GM12878 (cell line): ENCODE measurements around the gene KIF26A. TPM values are rescaled to one million over a fixed set of nuclear protein-coding genes. Genes with fewer than 3 reads are reported as not detected.

Source experiments
- ATAC-seq: fragments of 200-7000 bp; cut with Tn5 transposase; 3 replicates; pipeline ENCODE4 v1.9.1; 2020; ENCODE audit warnings: mild to moderate bottlenecking, moderate library complexity
- BruUV-seq: library from RNA; stranded (reverse); fragments of 400-500 nt; replicated peaks from 2 replicates; lab custom pipeline; 2021; lab: Mats Ljungman, UMichigan
- CTCF ChIA-PET: fragments of 300-600 bp; sonication (Branson Sonifier 250); formaldehyde crosslinking; extraction: SDS; loops from one replicate; lab custom pipeline; 2021; ENCODE audit warnings: inconsistent platforms; lab: Yijun Ruan, JAX
- POLR2A ChIA-PET: fragments of 350-600 bp; formaldehyde crosslinking; extraction: SDS; loops from one replicate; lab custom pipeline; 2021; ENCODE audit warnings: inconsistent platforms; lab: Charles Lee
- RAD21 ChIA-PET: fragments of 300-600 bp; sonication (Branson Sonifier 250); formaldehyde crosslinking; loops from one replicate; lab custom pipeline; 2023; ENCODE audit warnings: antibody characterized with exemption; ENCODE audit not compliant: unreplicated experiment; lab: Charles Lee
- SMC1A ChIA-PET: fragments of 300-600 bp; sonication (Branson Sonifier 250); formaldehyde crosslinking; loops from one replicate; lab custom pipeline; 2023; ENCODE audit not compliant: unreplicated experiment, uncharacterized antibody; lab: Charles Lee
- DNase-seq: peaks from one replicate; pipeline ENCODE4 v3.0.0-alpha.2; 2011; ENCODE audit warnings: low read depth, low spot score
- FAIRE-seq: peaks from 3 replicates; lab custom pipeline; 2011; peaks lifted over from hg19 to GRCh38; lab: Jason Lieb, UNC
- H2AFZ ChIP-seq: 2 replicates; pipeline ENCODE4 v1.6.0; 2011; ENCODE audit warnings: low read depth, low read length, control low read depth; ENCODE audit not compliant: control insufficient read depth
- H3K27ac ChIP-seq: 2 replicates; pipeline ENCODE4 v1.5.1; 2011; ENCODE audit warnings: control low read depth; ENCODE audit not compliant: control insufficient read depth, insufficient read depth
- H3K27me3 ChIP-seq, 2 experiments: replicated peaks in 1 of 2; 2 replicates each; pipeline versions ENCODE4 v1.6.0 to v1.6.1; 2011; ENCODE audit warnings: low read length in 1 of 2; ENCODE audit not compliant: control insufficient read depth in 2 of 2, insufficient read depth in 2 of 2
- H3K36me3 ChIP-seq, 2 experiments: 2 replicates each; pipeline ENCODE4 v1.5.1; 2011; ENCODE audit warnings: low read length in 1 of 2; ENCODE audit not compliant: control insufficient read depth in 2 of 2, insufficient read depth in 2 of 2
- H3K4me1 ChIP-seq: 2 replicates; pipeline ENCODE4 v1.6.1; 2011; ENCODE audit warnings: mild to moderate bottlenecking, low read length, moderate library complexity, mixed read lengths; ENCODE audit not compliant: control insufficient read depth, insufficient read depth
- H3K4me2 ChIP-seq: 2 replicates; pipeline ENCODE4 v1.6.0; 2011; ENCODE audit warnings: control low read depth; ENCODE audit not compliant: control insufficient read depth, insufficient read depth
- H3K4me3 ChIP-seq: fragments of 200-600 bp; sonication (generic); 2 replicates; pipeline ENCODE4 v1.5.1; 2016
- H3K79me2 ChIP-seq: 2 replicates; pipeline ENCODE4 v1.6.0; 2011; ENCODE audit warnings: low read length; ENCODE audit not compliant: control insufficient read depth, insufficient read depth
- H3K9ac ChIP-seq: 2 replicates; pipeline ENCODE4 v1.8.0; 2011; ENCODE audit warnings: low read length, control low read depth, mixed read lengths; ENCODE audit not compliant: control insufficient read depth, insufficient read depth
- H3K9me3 ChIP-seq: replicated peaks from 3 replicates; pipeline ENCODE4 v1.5.1; 2011; ENCODE audit warnings: mild to moderate bottlenecking, low read length; ENCODE audit not compliant: control insufficient read depth, insufficient read depth
- H4K20me1 ChIP-seq: 2 replicates; pipeline ENCODE4 v1.6.0; 2011; ENCODE audit not compliant: control insufficient read depth, insufficient read depth
- CHD2 ChIP-seq: IDR thresholded peaks from 2 replicates; pipeline ENCODE4 v1.6.1; 2011; ENCODE audit warnings: low read depth, low read length, improper control_type of control experiment, borderline replicate concordance
- CHD4 ChIP-seq: fragments of 200-600 bp; sonication (generic); IDR thresholded peaks from 2 replicates; pipeline ENCODE4 v1.6.1; 2016; ENCODE audit warnings: mild to moderate bottlenecking
- EP300 ChIP-seq, 2 experiments: fragments of 150-350 bp in 1 of 2; IDR thresholded peaks; 2 replicates each; pipeline ENCODE4 v1.6.1; 2011 to 2012; ENCODE audit warnings: low read depth in 2 of 2, low read length in 2 of 2, borderline replicate concordance in 1 of 2, improper control_type of control experiment in 1 of 2, inconsistent platforms in 1 of 2; ENCODE audit not compliant: control insufficient read depth in 1 of 2
- PAX5 ChIP-seq: IDR thresholded peaks from 2 replicates; pipeline ENCODE4 v1.6.1; 2011; ENCODE audit warnings: low read depth, low read length, borderline replicate concordance
- RUNX3 ChIP-seq: IDR thresholded peaks from 2 replicates; pipeline ENCODE4 v1.6.1; 2012; ENCODE audit warnings: low read length, inconsistent platforms
- YY1 ChIP-seq: IDR thresholded peaks from 2 replicates; pipeline ENCODE4 v1.6.1; 2011; ENCODE audit warnings: low read depth, mild to moderate bottlenecking, low read length
- WGBS: methylation state at CpG from one replicate; pipeline ENCODE4 v1.1.6; 2016; ENCODE audit warnings: low lambda C conversion rate; ENCODE audit not compliant: insufficient replicate concordance, insufficient coverage; ENCODE audit errors: missing lambda C conversion rate; 5-methylcytosine and 5-hydroxymethylcytosine counted together
- in situ Hi-C: fragments of 300-500 bp; cut with MboI; formaldehyde crosslinking; loops from 9 replicates; pipeline ENCODE4 v1.14.3; 2018; ENCODE audit warnings: mixed read lengths
- intact Hi-C: fragments of 100-400 bp; cut with micrococcal nuclease; formaldehyde crosslinking; loops from one replicate; pipeline ENCODE4 v1.14.2; 2022; ENCODE audit not compliant: unreplicated experiment
- polyA plus RNA-seq, 11 experiments: library from polyadenylated mRNA; depleted of rRNA in 4 of 11; unstranded in 6 of 11; stranded (reverse) in 5 of 11; fragments of >200 nt; fragmentation: Nextera tagmentation in 4 of 11; fragmentation: Illumina TruSeq in 1 of 11; extraction: Ambion mirVana in 4 of 11; extraction: Trizol in 1 of 11; gene quantifications; 1 replicate in 1 of 11; 2 replicates in 10 of 11; pipeline versions ENCODE4 v1.2.1 to v1.2.3, GENCODE V29; 2011 to 2016; ENCODE audit warnings: inconsistent platforms in 2 of 11, missing spikeins in 2 of 11, low read depth in 1 of 11
- total RNA-seq, 4 experiments: library from RNA; depleted of rRNA in 3 of 4; stranded (reverse); fragments of >200 nt in 3 of 4; fragmentation: Illumina TruSeq in 1 of 4; extraction: Trizol in 1 of 4; gene quantifications; 2 replicates each; pipeline versions ENCODE4 v1.2.1 to v1.2.3, GENCODE V29; 2013 to 2021
- TF ChIP-seq, protein P1 (sequence below): IDR thresholded peaks from 2 replicates; pipeline ENCODE4 v1.6.1; 2011; ENCODE audit warnings: low read depth, low read length, improper control_type of control experiment, borderline replicate concordance
- TF ChIP-seq, protein P2 (sequence below): IDR thresholded peaks from 2 replicates; pipeline ENCODE4 v1.6.1; 2012; ENCODE audit warnings: low read length, inconsistent platforms

The KIF26A gene
- total and polyA plus RNA-seq, 10 of the 15 experiments (the other 5 are each of a cell fraction or from before 2014, with no cell fraction given) = 0.05 TPM; not detected in 9

DNA sequence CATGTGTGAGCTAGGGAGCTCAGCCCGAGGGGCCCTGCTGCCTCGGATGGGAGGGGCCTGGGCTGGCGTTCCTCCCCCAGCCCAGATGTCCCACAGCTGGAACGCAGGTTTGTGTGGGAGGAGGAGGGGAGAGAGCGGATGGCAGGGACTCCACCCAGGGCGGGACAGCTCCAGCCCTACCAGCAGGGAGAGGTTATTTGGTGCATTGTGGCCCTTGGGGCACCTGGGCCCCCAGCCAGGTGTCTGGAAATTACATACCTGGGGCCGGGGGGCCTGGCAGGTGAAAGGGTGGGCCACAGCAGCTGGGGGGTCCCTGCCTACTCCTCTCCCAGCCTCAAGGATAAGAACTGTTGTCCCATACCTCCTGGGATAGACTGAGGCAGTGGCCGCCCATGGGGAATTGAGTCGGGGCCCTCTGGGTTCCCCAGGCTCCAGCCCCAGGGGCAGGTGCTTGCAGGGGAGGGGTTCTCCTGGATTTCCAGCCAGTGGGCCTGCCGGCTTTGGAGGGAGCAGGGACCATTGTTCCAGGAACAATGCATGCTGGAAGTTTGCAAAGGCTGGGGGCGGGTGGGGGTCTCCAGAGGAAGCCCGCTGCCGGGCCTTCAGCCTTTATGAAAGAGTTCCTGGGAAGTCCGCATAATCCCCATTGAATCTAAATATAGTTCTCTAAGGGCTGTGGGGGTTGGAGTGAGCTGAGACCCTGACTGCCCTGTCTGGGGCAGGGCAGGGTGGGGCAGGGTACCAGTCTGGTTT is 1.2 kb downstream of the KIF26A start (continued):
- TF ChIP-seq EP300 (IDR thresholded peaks at IDR 0.05; ENCODE audit: borderline replicate concordance in 1 of 2, control insufficient read depth in 1 of 2, low read depth in 2 of 2, low read length in 2 of 2) (no peak), PAX5 (no peak), CHD2 (no peak)
- TF ChIP-seq, protein P1, sequence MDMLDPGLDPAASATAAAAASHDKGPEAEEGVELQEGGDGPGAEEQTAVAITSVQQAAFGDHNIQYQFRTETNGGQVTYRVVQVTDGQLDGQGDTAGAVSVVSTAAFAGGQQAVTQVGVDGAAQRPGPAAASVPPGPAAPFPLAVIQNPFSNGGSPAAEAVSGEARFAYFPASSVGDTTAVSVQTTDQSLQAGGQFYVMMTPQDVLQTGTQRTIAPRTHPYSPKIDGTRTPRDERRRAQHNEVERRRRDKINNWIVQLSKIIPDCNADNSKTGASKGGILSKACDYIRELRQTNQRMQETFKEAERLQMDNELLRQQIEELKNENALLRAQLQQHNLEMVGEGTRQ = no peak
- TF ChIP-seq, all 136 proteins: peak for 0

DNA sequence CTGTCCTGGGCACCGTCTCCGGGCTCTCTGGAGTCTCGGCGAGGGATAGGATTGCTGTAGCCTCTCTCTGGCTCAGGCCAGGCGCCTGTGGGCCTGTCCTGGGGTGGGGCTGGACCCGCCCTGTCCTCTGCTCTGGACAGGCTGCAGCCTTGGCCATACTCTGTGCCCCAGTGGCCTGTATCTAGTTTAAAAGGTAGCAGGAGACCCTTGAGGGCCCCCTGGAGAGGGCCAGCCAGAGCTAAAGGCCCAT is 1.8 kb downstream of the KIF26A start:
- Histone ChIP-seq H3K4me1 (no peaks in the 10 kb centered on the region), H4K20me1 (no peaks in the 10 kb centered on the region), H3K79me2 (no peaks in the 10 kb centered on the region), H3K9ac (no peak overlapping the region), H3K4me2 (no peak overlapping the region), H3K4me3 (no peak overlapping the region), H3K27ac (no peak overlapping the region), H3K27me3 (peaks cover 8 to 9% of the 10 kb centered on the region in 2 experiments; a peak in 3 of 4 replicates), H3K9me3 (no peaks in the 10 kb centered on the region; the same call in 2 of the 3 replicates), H2AFZ (no peak overlapping the region), H3K36me3 (no peaks in the 10 kb centered on the region)
- CTCF ChIA-PET = no interaction called here
- intact Hi-C loops (no loop called here), in situ Hi-C loops (loop anchor here (5.0 kb wide), 1 partner anchor 422 kb away; no protein-coding TSS in a partner anchor)
- SMC1A ChIA-PET = no interaction called here
- RAD21 ChIA-PET = no interaction called here
- TF ChIP-seq CHD4 = no peak
- TF ChIP-seq RUNX3 = no peak
- no peak for TF ChIP-seq YY1
- TF ChIP-seq, protein P2, sequence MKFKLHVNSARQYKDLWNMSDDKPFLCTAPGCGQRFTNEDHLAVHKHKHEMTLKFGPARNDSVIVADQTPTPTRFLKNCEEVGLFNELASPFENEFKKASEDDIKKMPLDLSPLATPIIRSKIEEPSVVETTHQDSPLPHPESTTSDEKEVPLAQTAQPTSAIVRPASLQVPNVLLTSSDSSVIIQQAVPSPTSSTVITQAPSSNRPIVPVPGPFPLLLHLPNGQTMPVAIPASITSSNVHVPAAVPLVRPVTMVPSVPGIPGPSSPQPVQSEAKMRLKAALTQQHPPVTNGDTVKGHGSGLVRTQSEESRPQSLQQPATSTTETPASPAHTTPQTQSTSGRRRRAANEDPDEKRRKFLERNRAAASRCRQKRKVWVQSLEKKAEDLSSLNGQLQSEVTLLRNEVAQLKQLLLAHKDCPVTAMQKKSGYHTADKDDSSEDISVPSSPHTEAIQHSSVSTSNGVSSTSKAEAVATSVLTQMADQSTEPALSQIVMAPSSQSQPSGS = no peak
- WGBS = 0% methylated on average over 6 of the region's 6 CpGs
- ATAC-seq = no peak
- no peak for FAIRE-seq
- POLR2A ChIA-PET = no interaction called here
- no TSS peak for BruUV-seq
- DNase-seq = no peak
